ENCODE data around the gene MAP4K4.

MAP4K4 gene

GRCh38 chr2:101821059-101821805, 123.7 kb downstream of the MAP4K4 start:
- no peak overlapping the region for H3K4me3 ChIP-seq (ENCODE audit: low read length)
- no peak for TF ChIP-seq CTCF (IDR thresholded peaks at IDR 0.05; ENCODE audit: insufficient read depth, low read depth, low read length, missing control alignments)
- no peak for DNase-seq (ENCODE audit: low read depth)

- no peak for DNase-seq (ENCODE audit: low read depth)
- no peak for TF ChIP-seq CTCF (IDR thresholded peaks at IDR 0.05; ENCODE audit: insufficient read depth, low read depth, low read length, missing control alignments)
Observed at GRCh38 chr2:101821828-101822458, 124.4 kb downstream of the MAP4K4 start.

GRCh38 chr2:101823347-101823791, 125.9 kb downstream of the MAP4K4 start:
- TF ChIP-seq CTCF (IDR thresholded peaks at IDR 0.05; ENCODE audit: insufficient read depth, low read depth, low read length, missing control alignments) = peak; percentile 89
- DNase-seq (ENCODE audit: low read depth) = peak; percentile 84
- no peak overlapping the region for H3K4me3 ChIP-seq (ENCODE audit: low read length)

More at GRCh38 chr2:101821828-101822458, 124.4 kb downstream of the MAP4K4 start:
- H3K4me3 ChIP-seq (ENCODE audit: low read length) = no peak overlapping the region

GRCh38 chr2:101823859-101824258, 126.4 kb downstream of the MAP4K4 start:
- H3K4me3 ChIP-seq (ENCODE audit: low read length) = no peak overlapping the region
- peak; percentile 86 for DNase-seq (ENCODE audit: low read depth)
- TF ChIP-seq CTCF (IDR thresholded peaks at IDR 0.05; ENCODE audit: insufficient read depth, low read depth, low read length, missing control alignments) = no peak

- peak; percentile 30 for DNase-seq (ENCODE audit: low read depth)
- H3K4me3 ChIP-seq (ENCODE audit: low read length) = no peak overlapping the region
- no peak for TF ChIP-seq CTCF (IDR thresholded peaks at IDR 0.05; ENCODE audit: insufficient read depth, low read depth, low read length, missing control alignments)
Observed at GRCh38 chr2:101826716-101827115, 129.2 kb downstream of the MAP4K4 start.

GRCh38 chr2:101827246-101827645, 129.7 kb downstream of the MAP4K4 start:
- DNase-seq (ENCODE audit: low read depth) = peak; percentile 93
- no peak overlapping the region for H3K4me3 ChIP-seq (ENCODE audit: low read length)
- no peak for TF ChIP-seq CTCF (IDR thresholded peaks at IDR 0.05; ENCODE audit: insufficient read depth, low read depth, low read length, missing control alignments)
